K562 (cell line): ENCODE results near the gene ACKR3. TPM values are rescaled to one million over a fixed set of nuclear protein-coding genes. Genes with fewer than 3 reads are reported as not detected.

ENCODE experiments used
- ATAC-seq: fragments of 200-7000 bp; cut with Tn5 transposase; 3 replicates; pipeline ENCODE4 v1.9.1; 2020; ENCODE audit warnings: moderate library complexity
- BruUV-seq: library from RNA; stranded (reverse); fragments of 400-500 nt; replicated peaks from 2 replicates; lab custom pipeline; 2021; lab: Mats Ljungman, UMichigan
- CTCF ChIA-PET: fragments of 300-600 bp; formaldehyde crosslinking; extraction: SDS; loops from one replicate; lab custom pipeline; 2021; ENCODE audit warnings: low intra/inter-chr PET ratio; lab: Yijun Ruan, JAX
- POLR2A ChIA-PET: fragments of 300-600, 350-650 bp; sonication (Branson Sonifier 250); formaldehyde crosslinking; extraction: SDS; loops from one replicate; lab custom pipeline; 2021; ENCODE audit warnings: antibody characterized with exemption, inconsistent platforms; lab: Yijun Ruan, JAX
- DNase-seq, 4 experiments: peaks; one replicate each; pipeline versions ENCODE4 v3.0.0 to v3.0.0-alpha.2; 2011 to 2018; ENCODE audit warnings: low spot score in 3 of 4, mixed read lengths in 3 of 4; ENCODE audit errors: extremely low read depth in 1 of 4
- FAIRE-seq: peaks from 2 replicates; lab custom pipeline; 2011; peaks lifted over from hg19 to GRCh38; lab: Jason Lieb, UNC
- H2AFZ ChIP-seq: 2 replicates; pipeline ENCODE4 v1.6.0; 2011; ENCODE audit warnings: low read depth, low read length, control low read depth, inconsistent platforms
- H3K27ac ChIP-seq: fragments of 200-600 bp; 3 replicates; pipeline ENCODE4 v1.8.0; 2011; ENCODE audit warnings: low read depth, mild to moderate bottlenecking, control low read depth, inconsistent platforms, low read length, moderate library complexity, mixed read lengths; ENCODE audit errors: extremely low read depth
- H3K27me3 ChIP-seq, 2 experiments: fragments of 300-600 bp in 1 of 2; 2 replicates in 1 of 2; 3 replicates in 1 of 2; pipeline versions ENCODE4 v1.6.0 to v1.8.0; 2011; ENCODE audit warnings: inconsistent platforms in 2 of 2, low read length in 2 of 2, mild to moderate bottlenecking in 1 of 2, mixed read lengths in 1 of 2, moderate library complexity in 1 of 2; ENCODE audit not compliant: control insufficient read depth in 2 of 2, insufficient read depth in 2 of 2
- H3K36me3 ChIP-seq: fragments of 300-600 bp; 3 replicates; pipeline ENCODE4 v1.8.0; 2011; ENCODE audit warnings: mild to moderate bottlenecking, low read length, inconsistent platforms; ENCODE audit not compliant: control insufficient read depth, insufficient read depth
- H3K4me1 ChIP-seq, 2 experiments: fragments of 200-600 bp in 1 of 2; replicated peaks in 1 of 2; 2 replicates in 1 of 2; 3 replicates in 1 of 2; pipeline versions ENCODE4 v1.5.1 to v1.8.0; 2011; ENCODE audit warnings: inconsistent platforms in 2 of 2, low read length in 2 of 2, mild to moderate bottlenecking in 1 of 2, mixed read lengths in 1 of 2, moderate library complexity in 1 of 2; ENCODE audit not compliant: control insufficient read depth in 2 of 2, insufficient read depth in 2 of 2
- H3K4me2 ChIP-seq: 2 replicates; pipeline ENCODE4 v1.6.1; 2011; ENCODE audit warnings: low read length, control low read depth, inconsistent platforms, mixed read lengths; ENCODE audit not compliant: insufficient read depth
- H3K4me3 ChIP-seq: fragments of 200-600 bp; sonication (generic), shearing (Covaris generic); 2 replicates; pipeline ENCODE4 v1.5.1; 2016; ENCODE audit warnings: control low read depth, inconsistent platforms
- H3K79me2 ChIP-seq: fragments of 200-600 bp; 3 replicates; pipeline ENCODE4 v1.8.0; 2011; ENCODE audit warnings: low read length, inconsistent platforms; ENCODE audit not compliant: control insufficient read depth, insufficient read depth
- H3K9ac ChIP-seq, 2 experiments: 2 replicates each; pipeline versions ENCODE4 v1.6.0 to v1.6.1; 2011; ENCODE audit warnings: low read depth in 2 of 2, low read length in 2 of 2, control low read depth in 1 of 2, inconsistent platforms in 1 of 2, mild to moderate bottlenecking in 1 of 2, mixed read lengths in 1 of 2; ENCODE audit not compliant: insufficient read depth in 1 of 2
- H3K9me1 ChIP-seq: one replicate; pipeline ENCODE4 v1.6.0; 2011; ENCODE audit warnings: inconsistent platforms, mild to moderate bottlenecking, low read length, moderate library complexity; ENCODE audit not compliant: control insufficient read depth, insufficient read depth
- H3K9me3 ChIP-seq: replicated peaks from 2 replicates; pipeline ENCODE4 v1.5.1; 2011; ENCODE audit warnings: low read depth, low read length, inconsistent platforms; ENCODE audit not compliant: control insufficient read depth, insufficient read depth
- H4K20me1 ChIP-seq: replicated peaks from 2 replicates; pipeline ENCODE4 v1.6.1; 2011; ENCODE audit warnings: low read length, inconsistent platforms, mixed read lengths; ENCODE audit not compliant: control insufficient read depth, insufficient read depth
- MAFK ChIP-seq: IDR thresholded peaks from 2 replicates; pipeline ENCODE4 v1.6.1; 2011; ENCODE audit warnings: low read length, improper control_type of control experiment
- MBD2 ChIP-seq: sonication (generic); IDR thresholded peaks from 2 replicates; pipeline ENCODE4 v1.6.1; 2016; ENCODE audit warnings: low read depth, borderline replicate concordance
- NR1H2 ChIP-seq: sonication (generic); formaldehyde crosslinking; IDR thresholded peaks from 2 replicates; pipeline ENCODE4 v1.4.0; 2020; ENCODE audit warnings: mild to moderate bottlenecking, missing genetic modification reagents
- POLR2H ChIP-seq: IDR thresholded peaks from 2 replicates; pipeline ENCODE4 v1.6.1; 2016; ENCODE audit warnings: missing genetic modification characterization, low read depth, mild to moderate bottlenecking, control low read depth, missing compliant biosample characterization, moderate library complexity
- RBBP5 ChIP-seq: fragments of 200-600 bp; sonication (generic); IDR thresholded peaks from 2 replicates; pipeline ENCODE4 v1.6.1; 2012; ENCODE audit warnings: borderline replicate concordance, mild to moderate bottlenecking, low read length, control low read depth, inconsistent platforms; ENCODE audit not compliant: insufficient read depth, poor library complexity, severe bottlenecking
- RNF2 ChIP-seq: sonication (generic); IDR thresholded peaks from 2 replicates; pipeline ENCODE4 v1.6.1; 2016
- STAG1 ChIP-seq: sonication (generic); formaldehyde crosslinking; IDR thresholded peaks from 2 replicates; pipeline ENCODE4 v1.5.0; 2020; ENCODE audit warnings: missing genetic modification reagents, borderline replicate concordance
- TFE3 ChIP-seq: fragments of 450-650 bp; formaldehyde crosslinking; IDR thresholded peaks from 2 replicates; pipeline ENCODE4 v1.4.0; 2020; ENCODE audit warnings: mild to moderate bottlenecking, mixed read lengths
- ZBTB17 ChIP-seq: fragments of 450-650 bp; formaldehyde crosslinking; IDR thresholded peaks from 2 replicates; pipeline ENCODE4 v1.4.0; 2020; ENCODE audit warnings: mild to moderate bottlenecking
- ZNF224 ChIP-seq: sonication (generic); formaldehyde crosslinking; IDR thresholded peaks from 2 replicates; pipeline ENCODE4 v1.8.0; 2022; ENCODE audit warnings: mild to moderate bottlenecking, missing genetic modification reagents
- ZZZ3 ChIP-seq: fragments of 450-650 bp; IDR thresholded peaks from 2 replicates; pipeline ENCODE4 v1.6.1; 2016; ENCODE audit warnings: antibody characterized with exemption, mild to moderate bottlenecking, moderate library complexity
- WGBS: fragments of 100-300 bp; shearing (Covaris generic); methylation state at CpG from one replicate; pipeline ENCODE4 v1.1.6; 2016; ENCODE audit warnings: low coverage, mixed read lengths; ENCODE audit not compliant: insufficient coverage; ENCODE audit errors: missing lambda C conversion rate; 5-methylcytosine and 5-hydroxymethylcytosine counted together
- in situ Hi-C: fragments of 300-500 bp; cut with MboI; formaldehyde crosslinking; loops from 4 replicates; pipeline ENCODE4 v1.15.0; 2018; ENCODE audit warnings: inconsistent platforms, mixed read lengths
- intact Hi-C: fragments of 100-400 bp; cut with micrococcal nuclease; formaldehyde crosslinking; loops from 2 replicates; pipeline ENCODE4 v1.14.2; 2022
- polyA plus RNA-seq, 8 experiments: library from polyadenylated mRNA; depleted of rRNA in 4 of 8; stranded (reverse) in 5 of 8; unstranded in 3 of 8; fragments of >200 nt; fragmentation: Nextera tagmentation in 2 of 8; fragmentation: Illumina TruSeq in 1 of 8; extraction: Ambion mirVana in 2 of 8; extraction: Trizol in 1 of 8; gene quantifications; 2 replicates each; pipeline versions ENCODE4 v1.2.1 to v1.2.3, GENCODE V29; 2011 to 2014; ENCODE audit warnings: inconsistent platforms in 1 of 8, missing spikeins in 1 of 8
- total RNA-seq, 7 experiments: library from RNA; depleted of rRNA in 6 of 7; stranded (reverse); fragments of >200 nt in 6 of 7; fragmentation: Illumina TruSeq in 2 of 7; extraction: Trizol in 2 of 7; gene quantifications; 2 replicates each; pipeline versions ENCODE4 v1.2.1 to v1.2.3, GENCODE V29; 2011 to 2021; ENCODE audit warnings: low replicate concordance in 1 of 7

ACKR3 gene
- total and polyA plus RNA-seq, 9 of the 15 experiments (the other 6 are each of a cell fraction or from before 2014, with no cell fraction given) = 0.07 TPM; not detected in 8

DNA sequence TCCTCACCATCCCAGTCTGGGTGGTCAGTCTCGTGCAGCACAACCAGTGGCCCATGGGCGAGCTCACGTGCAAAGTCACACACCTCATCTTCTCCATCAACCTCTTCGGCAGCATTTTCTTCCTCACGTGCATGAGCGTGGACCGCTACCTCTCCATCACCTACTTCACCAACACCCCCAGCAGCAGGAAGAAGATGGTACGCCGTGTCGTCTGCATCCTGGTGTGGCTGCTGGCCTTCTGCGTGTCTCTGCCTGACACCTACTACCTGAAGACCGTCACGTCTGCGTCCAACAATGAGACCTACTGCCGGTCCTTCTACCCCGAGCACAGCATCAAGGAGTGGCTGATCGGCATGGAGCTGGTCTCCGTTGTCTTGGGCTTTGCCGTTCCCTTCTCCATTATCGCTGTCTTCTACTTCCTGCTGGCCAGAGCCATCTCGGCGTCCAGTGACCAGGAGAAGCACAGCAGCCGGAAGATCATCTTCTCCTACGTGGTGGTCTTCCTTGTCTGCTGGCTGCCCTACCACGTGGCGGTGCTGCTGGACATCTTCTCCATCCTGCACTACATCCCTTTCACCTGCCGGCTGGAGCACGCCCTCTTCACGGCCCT is 11.2 kb downstream of the ACKR3 start:
- Histone ChIP-seq H3K27me3 (peaks cover 3 to 40% of the 10 kb centered on the region in 2 experiments; a peak in 4 of 5 replicates), H3K4me1 (no peaks in the 10 kb centered on the region), H4K20me1 (no peaks in the 10 kb centered on the region), H3K36me3 (no peaks in the 10 kb centered on the region), H3K9me1 (no peaks in the 10 kb centered on the region), H3K9ac (no peak overlapping the region), H3K27ac (no peak overlapping the region), H3K4me3 (no peak overlapping the region), H2AFZ (no peak overlapping the region), H3K9me3 (no peaks in the 10 kb centered on the region), H3K79me2 (no peaks in the 10 kb centered on the region), H3K4me2 (no peak overlapping the region)
- BruUV-seq = no TSS peak
- CTCF ChIA-PET = no interaction called here
- POLR2A ChIA-PET = no interaction called here
- no peak for DNase-seq
- ATAC-seq = no peak
- intact Hi-C loops = no loop called here
- 4% methylated on average over 22 of the region's 29 CpGs for WGBS
- in situ Hi-C loops = no loop called here
- FAIRE-seq = no peak
- TF ChIP-seq TFE3 (no peak), RBBP5 (no peak), MAFK (no peak), ZBTB17 (CRISPR knock-in tag) (no peak), RNF2 (no peak), MBD2 (no peak), NR1H2 (no peak), ZNF224 (CRISPR knock-in tag) (no peak), ZZZ3 (no peak), POLR2H (tag) (no peak), STAG1 (CRISPR knock-in tag) (no peak)
